GM19397 (cell line): ENCODE data around the gene MDH1B.
A peak's percentile ranks its signal among the peaks of the same experiment; 100 is the strongest.
"Not testable (repeated sequence)": the region's sequence is repeated elsewhere in the genome, so short reads cannot be mapped to it uniquely, and the experiment has no call there.

Experiments
- ATAC-seq: cut with Tn5 transposase; IDR thresholded peaks from one replicate; pipeline ENCODE4 v1.9.1; 2021; ENCODE audit warnings: mild to moderate bottlenecking, moderate library complexity; ENCODE audit not compliant: unreplicated experiment

The MDH1B gene

DNA sequence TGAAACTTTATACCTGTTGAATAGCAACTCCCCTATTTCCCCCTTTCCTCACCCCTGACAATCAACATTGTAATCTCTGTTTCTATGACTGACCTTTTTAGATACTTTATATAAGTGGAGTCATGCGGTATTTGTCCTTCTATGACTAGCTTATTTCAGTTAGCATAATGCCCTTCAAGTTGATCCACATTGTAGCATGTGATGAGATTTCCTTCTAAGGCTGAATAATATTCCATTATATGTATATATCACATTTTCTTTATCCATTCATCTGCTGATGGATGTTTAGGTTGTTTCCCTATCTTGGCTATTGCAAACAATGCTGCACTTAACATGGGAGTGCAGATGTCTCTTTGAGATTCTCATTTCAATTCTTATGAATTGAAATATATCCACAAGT is 9.7 kb upstream of the MDH1B start:
- no peak for ATAC-seq

DNA sequence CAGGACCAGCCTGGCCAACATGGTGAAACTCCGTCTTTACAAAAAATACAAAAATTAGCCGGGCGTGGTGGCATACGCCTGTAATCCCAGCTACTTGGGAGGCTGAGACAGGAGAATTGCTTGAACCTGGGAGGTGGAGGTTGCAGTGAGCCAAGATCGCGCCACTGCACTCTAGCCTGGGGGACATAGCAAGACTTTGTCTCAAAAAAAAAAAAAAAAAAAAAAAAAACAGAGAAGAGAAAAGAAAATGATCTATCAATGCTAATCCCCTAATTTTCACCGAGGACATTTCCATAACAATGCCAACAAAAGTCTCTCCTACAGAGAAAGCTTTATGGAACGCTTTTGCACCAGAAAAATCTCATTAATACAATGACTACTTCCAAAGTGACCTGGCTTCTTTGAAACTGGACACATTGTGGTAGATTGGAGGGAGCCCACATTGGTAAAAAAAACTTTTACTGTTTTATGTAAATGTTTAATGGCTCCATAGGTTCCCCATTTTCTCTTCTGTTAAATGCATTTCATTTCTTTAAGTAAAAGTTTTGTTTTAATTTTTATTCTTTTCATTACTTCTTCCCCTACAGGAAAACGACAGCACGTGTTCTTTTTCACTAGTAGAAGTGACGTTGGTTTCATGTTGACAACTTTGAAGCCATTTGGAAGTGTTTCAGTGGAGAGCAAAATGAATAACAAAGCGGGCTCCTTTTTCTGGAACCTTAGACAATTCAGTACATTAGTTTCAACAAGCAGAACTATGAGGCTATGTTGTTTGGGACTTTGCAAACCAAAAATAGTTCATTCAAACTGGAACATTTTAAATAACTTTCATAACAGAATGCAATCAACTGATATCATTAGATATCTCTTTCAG is 1.2 kb upstream of the MDH1B start:
- ATAC-seq = no peak

DNA sequence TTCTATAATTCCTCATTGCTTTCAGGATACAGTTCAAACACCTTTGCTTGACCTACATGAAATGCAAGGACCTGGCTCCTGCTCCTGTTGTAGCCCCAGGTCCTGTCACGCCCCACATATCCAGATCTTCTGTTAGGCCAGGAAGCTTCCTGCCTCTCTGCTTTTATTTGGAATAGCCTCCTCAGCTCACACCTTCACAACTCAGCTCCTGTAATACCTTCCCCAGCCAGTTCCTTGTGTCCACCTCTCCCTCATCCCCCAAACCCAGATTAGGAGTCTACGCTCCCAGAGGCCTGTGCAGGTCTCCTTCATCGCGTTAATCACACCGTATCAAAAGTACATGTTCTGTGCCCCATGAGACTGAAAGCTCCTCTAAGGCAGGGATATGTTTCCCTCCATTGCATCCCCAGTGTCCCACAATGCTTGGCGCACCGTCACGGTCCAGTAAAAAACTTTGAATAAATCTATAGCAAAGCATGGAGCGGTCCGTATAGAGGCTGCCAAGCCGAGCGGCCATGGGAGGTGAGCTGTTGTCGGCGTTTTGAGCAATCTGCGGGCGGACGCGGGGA is 371 bp downstream of the MDH1B start:
- no peak for ATAC-seq

DNA sequence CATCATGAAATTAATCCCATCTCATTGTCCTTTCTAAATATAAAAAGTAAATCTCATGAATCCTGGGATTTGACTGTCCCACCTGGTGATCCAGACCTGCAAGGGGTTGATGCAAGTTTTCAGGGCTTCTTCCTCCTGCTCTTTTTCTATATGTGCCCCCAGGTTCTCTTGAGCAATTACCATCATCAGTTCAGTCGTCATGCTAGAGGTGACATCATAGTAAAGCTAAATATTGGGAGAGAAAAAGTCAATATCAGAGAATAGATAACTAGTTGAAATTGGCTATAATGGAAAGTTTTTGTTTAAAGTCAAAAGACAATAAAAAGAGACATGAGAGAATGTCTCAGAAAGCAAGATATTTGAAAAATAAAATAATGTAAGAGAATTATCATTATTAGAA is 8.3 kb downstream of the MDH1B start:
- ATAC-seq = no peak

DNA sequence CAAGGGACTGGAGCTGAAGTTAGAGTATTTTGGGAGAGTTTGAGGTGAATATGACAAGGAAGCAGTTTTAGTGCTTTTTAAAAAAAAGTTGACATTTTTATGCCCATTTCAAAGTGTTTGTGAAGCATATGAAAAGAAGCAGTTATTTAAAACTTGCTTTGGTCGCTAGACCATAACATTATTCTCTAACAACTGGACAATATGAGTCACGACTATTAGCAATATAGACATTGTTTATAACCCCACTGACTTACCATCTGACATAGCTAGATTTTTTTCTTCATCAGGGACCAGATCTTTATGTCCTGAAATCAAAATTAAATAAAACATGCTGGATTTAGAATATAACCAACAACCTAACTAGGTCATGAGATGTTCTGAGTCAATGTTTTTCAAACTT is 24.3 kb downstream of the MDH1B start:
- ATAC-seq = no peak

DNA sequence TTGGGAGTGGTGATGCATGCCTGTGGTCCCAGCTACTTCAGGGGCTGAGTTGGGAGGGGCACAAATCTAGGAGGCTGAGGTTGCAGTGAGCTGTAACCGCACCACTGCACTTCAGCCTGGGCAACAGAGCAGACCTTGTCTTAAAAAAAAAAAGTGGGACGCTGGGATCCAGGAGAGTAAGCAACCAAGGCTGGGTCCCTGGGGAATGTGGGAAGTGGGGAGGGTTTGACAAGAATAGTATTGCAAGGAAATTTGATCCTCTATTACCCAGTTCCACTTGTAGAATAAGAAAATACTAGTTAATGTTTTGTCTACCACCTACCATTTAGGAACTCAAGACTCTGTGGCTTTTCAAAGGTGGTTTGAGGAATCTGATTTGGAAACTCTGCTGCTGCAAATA is 25.9 kb downstream of the MDH1B start:
- no peak for ATAC-seq

DNA sequence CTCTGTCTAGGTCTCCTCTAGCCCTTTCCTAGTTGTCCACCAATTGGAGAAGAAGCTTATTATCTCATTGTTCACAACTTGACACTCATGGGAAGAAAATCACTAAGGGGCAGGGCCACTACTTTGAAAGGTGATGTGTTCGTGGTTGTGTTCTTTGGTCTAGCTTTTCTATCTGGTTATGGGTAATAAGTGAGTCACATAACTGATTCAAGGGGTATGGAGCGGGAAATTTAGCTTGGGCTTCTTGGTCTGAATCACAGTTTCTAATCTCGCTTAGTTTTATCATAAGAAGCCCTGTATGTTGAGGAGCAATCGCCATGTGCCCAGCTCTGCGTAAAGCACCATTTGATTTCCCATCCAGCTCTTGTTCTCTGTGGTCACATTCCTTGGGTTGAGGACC is 28.2 kb downstream of the MDH1B start:
- ATAC-seq = no peak

DNA sequence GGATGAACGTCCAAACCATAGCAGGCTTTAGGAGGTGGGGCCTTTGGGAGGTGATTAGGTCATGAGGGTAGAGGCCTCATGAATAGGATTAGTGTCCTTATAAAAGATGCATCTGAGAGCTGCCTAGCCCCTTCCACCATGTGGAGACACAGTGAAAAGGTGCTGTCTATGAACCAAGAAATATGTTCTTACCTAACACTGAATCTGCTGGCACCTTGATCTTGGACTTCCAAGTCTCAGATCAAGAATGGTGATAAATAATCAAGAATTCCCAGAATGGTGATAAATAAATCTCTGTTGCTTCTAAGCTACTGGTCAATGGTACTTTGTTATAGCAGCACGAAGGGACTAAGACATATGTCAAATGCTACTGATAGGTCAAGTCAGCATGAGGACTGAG is 31.8 kb downstream of the MDH1B start:
- ATAC-seq = no peak

DNA sequence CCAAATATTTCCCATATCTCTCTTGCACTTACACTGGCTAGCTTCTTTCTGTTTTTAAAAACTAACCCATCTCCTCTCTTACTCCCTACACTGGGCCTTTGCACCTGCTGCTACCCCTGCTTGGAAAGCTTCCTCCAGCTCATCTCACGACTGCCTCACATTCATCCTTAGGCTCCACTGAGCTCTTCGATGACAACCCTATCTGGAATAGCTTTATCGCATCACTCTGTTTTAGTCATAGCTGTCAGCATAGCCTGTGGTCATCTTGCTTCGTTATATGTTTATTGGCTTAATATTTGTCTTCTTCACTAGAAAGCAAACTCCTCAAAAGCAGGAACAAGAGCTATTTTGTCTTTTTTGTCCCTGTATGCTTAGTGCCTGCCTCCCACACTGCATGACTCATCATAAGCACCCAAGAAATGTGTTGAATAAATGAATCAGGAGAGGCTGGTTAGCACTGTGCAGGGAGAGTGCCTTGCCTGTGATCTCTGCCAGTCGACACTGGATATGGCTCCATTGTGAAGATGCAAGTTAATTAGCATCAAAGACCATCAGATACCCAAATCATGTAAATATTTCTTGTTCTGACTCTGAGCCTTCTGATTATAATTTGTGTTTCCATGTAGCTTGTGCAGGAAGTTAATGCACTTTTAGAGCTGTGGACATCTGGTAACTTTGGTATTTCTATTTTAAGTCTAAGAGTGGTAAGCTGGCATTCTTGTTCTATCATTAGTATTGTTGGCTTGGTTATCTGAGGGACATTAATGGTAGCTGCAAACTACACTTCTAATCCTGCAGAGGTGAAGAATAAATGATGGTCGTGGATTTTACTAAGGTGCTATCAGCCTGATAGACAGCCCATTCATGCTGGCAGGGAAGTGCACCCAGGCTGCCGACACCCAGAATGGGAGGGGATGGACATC is 36.6 kb downstream of the MDH1B start:
- ATAC-seq = no peak

DNA sequence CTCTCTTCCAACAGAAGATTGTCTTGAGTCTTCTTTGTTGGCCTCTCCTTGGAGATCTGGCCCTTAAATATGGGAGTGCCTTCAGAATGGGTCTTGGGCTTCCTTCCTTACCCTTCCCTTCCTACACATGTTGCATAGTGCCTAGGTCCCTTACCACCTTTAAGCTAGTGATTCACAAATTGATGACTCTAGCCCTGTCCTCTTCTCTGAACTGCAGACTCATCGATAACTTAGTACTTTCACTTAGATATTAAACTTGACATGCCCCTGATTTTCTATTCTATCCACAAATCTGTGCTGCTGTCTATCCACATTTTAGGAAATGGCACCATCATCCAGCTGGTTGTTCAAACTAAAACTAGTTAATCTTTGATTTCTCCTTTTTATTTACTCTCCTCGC is 37.8 kb downstream of the MDH1B start:
- no peak for ATAC-seq

DNA sequence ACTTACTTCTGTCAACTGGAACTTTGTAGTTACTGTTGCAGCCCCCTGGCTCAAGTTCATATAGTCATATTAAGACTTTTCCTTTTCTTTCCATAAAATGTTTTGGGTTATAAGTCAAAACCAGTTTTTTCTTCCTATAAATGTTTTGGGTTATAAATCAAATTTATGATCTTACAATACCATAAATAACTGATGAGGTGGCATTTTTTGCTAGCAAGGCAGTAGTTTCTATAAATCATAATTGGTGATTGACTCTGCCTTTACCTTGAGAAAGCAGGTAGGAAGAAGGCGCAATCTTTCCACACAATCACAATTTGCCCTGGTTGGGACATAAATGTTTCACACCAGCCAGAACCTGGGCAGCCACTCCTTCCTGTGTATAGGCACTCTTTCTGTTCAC is 41.8 kb downstream of the MDH1B start:
- ATAC-seq = no peak

DNA sequence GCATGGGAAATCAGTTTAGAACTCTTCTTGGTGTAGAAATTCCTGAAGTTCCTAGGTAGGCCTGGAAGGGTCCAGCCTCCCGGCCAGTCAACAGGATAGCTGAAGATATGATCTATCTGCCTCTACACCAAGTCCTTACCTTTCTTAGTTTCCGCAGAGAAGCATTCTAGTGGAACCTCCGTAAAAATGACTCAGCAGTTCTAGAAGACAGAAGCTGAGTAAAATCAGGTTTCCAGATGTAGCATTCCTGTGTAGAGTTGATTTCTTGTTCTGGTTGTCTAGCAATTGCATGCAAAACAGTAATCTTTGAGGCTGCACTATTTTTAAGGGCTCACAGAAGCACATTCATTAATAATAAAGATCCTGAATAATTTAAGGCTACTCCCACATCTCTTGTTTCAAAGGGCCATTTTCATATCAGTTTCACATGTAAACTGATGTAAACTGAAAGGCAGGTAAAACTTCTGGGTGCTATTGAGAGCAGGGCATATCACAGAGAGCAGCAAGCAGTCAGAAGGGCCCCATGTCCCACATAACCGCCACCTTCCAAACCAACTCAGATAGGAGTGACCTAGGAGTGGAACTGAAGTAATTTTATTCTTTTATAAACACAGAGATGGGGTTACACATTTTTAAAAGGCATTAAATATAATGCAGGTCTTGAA is 43.7 kb downstream of the MDH1B start:
- ATAC-seq = peak; percentile 77

DNA sequence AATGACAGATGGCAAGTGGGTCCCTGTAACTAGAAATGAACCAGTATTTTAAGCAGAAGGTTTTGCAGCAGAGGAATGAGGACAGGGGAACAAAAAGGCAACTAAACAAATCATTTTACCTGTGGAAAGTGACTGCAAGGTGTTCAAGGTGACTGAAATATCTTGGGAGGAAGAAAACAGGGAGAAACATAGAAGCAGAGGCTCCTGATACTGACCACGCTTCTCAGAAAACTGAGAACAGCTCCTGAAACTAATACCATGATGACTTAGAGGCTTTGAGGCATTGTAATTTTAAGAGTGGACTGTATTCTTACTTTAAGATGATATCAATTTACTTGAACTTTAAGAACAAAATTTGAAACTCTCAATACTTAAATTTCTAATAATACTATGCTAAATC is 46.8 kb downstream of the MDH1B start, which contains the start of gene DYTN:
Gene DYTN, minus strand, starts transcription at position 101 of the 400 bp plus-strand sequence. CDS start 117 bp downstream, outside the sequence.
- no peak for ATAC-seq

DNA sequence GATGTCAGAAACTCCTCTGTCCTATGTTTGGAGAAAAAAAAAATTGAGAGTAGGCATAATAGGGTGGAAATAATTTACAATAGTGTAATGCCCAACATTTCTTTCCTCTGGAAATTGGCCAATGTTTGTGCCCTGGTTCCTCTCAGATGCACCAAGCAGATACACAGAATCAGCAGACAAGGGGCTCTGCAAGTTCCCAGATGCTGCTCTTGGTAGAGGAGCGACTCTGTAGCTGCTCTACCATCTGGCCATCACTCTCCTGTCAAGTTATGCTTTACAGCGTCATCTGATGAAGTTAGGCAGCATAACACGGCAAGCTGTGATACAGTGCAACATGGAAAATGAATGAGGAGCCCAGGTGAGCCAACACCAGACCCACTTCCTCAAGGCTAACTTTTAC is 48.5 kb downstream of the MDH1B start:
- no peak for ATAC-seq

DNA sequence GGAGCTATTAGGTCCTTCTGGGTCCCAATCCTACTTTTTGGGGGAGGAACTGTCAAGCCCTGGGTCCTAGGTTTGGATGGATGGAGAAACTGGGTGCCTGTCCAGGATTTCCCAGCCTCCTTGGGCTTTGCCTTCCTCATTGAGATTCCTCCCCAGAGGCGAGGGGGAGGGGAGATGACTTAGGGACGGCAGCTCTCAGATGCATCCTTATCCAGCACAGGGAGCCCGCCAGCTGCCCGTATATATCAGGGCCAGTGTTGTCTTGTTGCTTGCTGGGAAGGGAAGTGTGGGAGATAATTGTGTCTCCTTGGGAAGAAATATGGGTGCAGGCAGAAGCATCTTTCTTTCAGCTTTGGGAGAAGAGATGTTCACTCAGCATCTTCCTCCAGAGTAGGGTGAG is 49.9 kb downstream of the MDH1B start:
- ATAC-seq = not testable (repeated sequence)

DNA sequence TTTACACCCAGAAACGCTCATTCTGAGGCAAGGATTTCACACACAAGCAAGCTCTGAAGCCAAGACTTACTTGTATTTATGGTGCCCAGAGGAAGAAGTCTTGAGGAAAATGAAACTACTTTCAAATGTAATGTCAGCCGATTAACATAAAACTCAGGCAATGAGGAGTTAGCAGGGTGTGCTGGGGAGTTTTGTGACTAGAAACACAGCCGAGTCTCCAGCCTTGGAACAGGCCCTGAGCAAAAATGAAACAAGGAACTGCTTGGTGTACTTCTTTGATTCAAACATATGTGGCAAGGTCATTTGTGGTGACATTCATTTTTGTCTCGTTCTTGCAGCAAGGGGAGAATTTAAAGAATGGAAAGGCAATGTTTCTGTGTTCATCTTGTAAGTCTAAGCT is 51.4 kb downstream of the MDH1B start:
- peak; percentile 49 for ATAC-seq

DNA sequence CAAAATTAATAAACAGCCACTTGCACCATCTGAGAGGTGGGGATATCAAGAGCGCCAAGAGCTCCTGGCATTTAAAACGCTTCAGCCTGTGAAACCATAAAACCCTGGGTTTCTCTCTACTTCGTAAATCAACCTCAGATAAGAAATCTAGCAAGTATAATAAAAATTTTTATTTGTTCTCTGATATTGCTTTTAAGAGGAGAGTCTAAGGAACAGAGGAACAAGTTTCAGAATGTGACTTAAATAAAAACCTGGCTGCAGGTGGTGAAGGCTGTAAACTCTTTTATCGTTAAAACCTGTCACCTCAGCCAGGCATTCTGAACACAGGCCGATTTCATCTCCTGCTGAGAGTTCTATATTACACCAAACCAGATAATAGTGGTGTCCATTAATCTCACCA is 56.8 kb downstream of the MDH1B start:
- ATAC-seq = no peak

DNA sequence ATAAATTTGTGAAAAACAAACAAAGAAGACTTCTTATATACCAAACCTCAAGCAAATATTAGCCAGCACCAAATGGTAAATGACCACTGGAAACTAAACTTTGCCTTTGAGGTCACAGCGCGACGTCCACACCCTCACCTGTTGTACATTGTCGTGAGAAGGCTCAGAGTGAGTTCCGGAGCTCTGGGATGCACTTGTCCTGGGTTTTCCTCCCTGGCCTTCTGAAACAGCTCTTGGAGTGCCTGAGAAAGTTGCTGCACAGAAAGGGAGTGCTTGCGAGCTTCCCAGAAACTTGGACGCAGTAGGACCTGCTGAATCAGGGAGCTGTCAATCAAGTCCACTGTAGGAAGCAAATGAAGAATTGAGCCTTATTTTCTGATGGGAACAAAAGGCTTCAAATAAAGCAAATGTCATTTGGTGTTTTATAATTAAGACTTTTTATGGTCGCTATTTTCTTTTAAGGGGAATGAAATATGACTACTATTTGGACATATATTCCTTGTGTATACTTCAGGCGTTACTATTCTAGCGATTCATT is 57.9 kb downstream of the MDH1B start:
- ATAC-seq = no peak

DNA sequence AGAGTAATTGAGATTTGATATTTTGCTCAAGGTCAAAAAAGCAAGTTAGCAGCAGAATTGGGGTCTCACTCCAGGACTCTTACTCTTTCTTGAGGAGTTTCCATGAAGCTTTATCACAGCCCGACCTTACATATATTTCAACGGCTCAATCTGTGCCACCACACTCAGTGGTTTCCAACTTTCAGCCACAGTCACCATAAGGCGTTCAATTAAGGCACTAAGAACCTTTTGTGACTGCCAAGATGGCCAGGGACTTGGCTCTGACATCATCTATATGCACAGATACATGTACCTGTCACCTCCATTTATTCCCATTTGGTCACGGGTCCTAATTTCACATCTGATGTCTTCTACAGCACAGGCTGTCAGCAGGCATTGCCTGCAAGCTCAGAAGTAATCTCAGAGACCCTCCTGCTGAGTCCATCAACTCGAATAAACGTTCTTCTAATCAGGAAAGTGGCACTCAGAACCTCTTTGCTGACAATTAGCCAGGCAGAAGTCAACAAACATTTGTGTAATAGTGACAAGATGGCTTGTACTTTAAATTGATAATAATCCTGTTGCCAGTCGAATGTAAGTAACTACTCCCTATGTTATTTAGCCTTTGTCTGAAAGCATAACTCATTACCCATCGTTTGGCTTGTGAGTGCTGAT is 63.0 kb downstream of the MDH1B start:
- ATAC-seq = no peak

DNA sequence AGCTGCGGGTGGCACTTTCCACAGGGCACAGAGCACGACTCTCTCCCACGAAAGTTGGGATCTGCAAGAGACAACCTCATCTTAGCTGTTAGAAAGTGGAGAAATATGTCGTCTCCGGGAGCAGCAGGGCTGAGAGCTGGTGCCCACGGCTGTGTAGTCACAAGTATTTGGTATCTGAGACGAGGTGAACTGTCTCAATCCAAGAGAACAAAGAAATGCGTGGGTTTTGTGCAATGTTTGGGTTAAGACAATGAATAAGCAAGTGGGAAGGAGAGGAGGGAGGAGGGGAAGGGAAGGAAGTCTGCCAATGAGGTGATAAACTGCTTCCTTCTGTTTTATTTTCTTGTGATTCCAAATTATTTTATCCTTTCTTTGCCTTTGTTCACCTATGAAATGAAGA is 65.0 kb downstream of the MDH1B start:
- no peak for ATAC-seq
